Stimulated activated CD4-positive, alpha-beta T cell treated with anti-CD3 and anti-CD28 coated beads, TNF-alpha, amount 100 ng/mL, for 48 hours (primary cell): ENCODE results near the gene MPC1.
"Not testable (repeated sequence)": the region's sequence is repeated elsewhere in the genome, so short reads cannot be mapped to it uniquely, and the experiment has no call there.

ENCODE experiments used
- DNase-seq, 3 donors: peaks; one replicate each; pipeline ENCODE4 v3.0.0-alpha.2; 2020; ENCODE audit warnings: low read depth in 3 of 3

MPC1 gene

DNA sequence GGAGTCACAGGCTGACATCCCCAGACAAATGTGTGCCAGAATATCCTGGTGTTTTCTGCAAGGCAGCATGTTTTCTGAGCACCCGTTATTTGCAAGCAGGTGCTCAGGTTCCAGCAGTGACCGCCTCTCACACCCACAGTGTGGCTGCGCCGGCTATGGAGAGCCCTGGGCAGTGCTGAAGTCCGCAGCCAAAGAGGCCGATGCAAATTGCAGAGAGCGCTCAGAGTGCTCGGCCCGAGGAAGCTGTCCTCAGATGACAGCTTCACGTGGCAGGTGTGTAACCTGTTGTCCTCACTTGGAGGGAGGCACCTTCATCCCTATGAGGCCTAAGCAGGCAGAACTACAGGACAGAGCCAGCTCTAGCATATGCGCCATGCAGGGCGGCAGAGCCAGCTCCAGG, 23.5 kb upstream of the MPC1 start:
- DNase-seq = no peak

DNA sequence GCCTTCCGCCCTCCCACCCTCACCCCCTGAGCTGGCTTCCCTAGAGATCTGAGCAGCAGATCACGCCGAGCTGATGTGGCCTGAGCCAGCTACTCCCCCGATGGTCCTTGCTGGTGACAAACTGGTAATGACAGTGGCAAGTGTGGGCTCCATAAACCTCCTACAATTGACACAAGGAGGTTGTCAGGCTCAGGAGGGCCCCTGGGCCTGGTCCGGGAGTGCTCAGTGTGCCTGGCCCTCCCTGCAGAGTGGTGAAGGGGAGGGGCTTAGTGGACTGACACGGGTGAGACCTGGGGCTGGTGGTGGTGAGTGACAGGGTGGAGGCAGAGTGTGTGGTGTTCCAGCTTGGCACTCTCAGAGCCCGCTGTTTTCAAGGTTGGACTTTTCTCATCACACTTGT, 22.6 kb upstream of the MPC1 start:
- DNase-seq = no peak

DNA sequence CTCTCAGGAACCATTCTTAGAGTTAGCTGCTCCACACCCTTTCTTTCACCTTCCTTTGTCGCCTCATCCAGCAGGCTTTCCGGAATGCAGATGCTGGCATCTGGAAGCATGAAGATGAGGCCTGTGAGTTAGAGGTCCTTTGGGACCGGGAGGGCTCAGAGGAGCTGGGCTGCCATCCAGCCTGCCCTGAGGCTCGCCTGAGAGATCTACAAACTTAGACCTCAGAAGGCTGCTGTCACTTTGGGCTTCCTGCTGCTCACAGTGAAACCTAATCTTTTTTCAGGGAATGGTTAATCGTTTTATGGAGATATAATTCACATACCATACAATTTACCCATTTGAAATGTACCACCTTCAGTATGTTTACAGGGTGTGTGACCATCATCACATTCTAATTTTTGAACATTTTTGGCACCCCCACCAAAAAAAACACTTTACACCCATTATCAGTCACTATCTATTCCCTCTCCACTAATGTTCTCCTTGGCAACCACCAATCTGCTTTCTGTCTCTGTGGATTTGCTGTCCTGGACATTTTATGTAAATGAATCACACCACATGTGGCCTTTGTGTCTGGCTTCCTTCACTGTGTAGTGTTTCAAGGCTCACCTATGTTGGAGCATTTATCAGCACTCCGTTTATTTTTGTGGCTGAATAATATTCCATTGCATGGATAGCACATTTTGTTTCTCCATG, 20.0 kb upstream of the MPC1 start:
- no peak for DNase-seq

DNA sequence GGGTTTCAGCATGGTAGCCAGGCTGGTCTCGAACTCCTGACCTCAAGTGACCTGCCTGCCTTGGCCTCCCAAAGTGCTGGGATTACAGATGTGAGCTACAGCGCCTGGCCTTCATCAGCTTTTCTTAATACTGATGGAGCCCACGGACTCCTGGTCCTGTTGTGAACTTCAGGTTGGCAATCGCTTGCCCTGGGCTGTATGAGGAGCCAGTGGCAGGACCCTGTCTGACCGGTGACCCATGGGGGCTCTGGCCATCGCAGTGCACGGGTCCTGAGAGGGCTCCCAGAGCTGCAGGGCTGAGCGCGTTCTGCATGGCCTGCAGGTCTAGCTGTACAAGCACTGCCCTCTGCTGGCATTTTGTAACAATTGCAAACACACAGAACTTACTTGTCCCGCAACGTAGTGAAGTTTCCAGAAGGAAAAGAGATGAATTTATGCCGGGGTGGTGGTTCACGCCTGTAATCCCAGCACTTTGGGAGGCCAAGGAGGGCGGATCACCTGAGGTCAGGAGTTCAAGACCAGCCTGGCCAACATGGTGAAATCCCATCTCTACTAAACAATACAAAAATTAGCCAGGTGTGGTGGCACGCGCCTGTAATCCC, 18.0 kb upstream of the MPC1 start:
- peak in 1 of 3 donors; percentile 45 for DNase-seq

DNA sequence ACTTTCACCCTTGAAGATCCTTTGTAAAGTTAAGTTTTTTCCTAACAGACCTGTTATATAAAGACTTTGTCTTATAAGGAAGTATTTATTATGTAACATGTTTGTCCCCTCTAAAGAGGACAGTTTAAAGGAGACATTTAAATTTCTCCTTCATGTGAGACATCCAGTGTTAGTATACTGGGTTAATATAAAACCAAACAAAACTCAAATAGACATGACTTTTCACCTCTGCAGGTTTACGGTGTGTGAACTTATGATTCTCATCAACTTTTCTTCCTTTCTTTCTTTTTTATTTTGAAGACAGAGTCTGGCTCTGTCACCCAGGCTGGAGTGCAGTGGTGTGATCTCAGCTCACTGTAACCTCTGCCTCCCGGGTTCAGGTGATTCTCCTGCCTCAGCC, 17.4 kb upstream of the MPC1 start:
- no peak for DNase-seq

DNA sequence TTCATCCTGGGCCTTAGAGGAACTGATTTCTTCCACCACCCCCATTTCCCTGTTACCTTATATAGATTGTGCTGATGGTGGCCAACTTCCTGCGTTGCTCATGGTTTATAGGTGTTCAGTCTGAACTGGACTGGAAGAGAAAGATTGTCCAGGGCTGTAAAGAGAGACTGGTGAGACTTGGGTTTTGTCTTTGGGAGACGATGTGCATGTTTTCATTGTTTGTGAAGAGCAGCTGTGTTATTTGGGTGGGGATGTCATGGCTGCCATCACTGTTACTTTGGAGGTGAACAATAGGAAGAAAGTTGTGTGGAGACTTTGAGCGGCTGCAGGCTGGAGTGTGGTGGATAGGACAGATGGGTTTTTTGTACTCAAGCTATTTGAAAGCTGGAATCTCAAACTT, 15.6 kb upstream of the MPC1 start:
- DNase-seq = no peak

DNA sequence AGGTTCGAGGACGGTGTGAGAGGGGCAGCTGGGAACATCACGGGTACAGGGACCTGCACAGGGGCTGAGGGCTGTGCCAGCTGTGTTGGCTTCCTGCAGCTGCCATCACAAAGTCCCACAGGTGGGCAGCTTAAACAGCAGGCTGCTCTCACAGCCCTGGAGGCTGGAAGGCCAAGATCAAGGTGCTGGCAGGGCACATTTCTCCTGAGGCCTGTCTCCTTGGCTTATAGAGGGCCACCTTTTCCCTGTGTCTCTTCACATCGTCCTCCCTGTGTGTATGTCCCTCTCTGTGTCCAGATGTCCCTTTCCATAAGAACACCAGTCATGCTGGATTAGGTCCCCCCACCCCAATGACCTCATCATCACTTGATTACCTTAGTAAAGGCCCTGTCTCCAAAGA, 15.1 kb upstream of the MPC1 start:
- DNase-seq = no peak

DNA sequence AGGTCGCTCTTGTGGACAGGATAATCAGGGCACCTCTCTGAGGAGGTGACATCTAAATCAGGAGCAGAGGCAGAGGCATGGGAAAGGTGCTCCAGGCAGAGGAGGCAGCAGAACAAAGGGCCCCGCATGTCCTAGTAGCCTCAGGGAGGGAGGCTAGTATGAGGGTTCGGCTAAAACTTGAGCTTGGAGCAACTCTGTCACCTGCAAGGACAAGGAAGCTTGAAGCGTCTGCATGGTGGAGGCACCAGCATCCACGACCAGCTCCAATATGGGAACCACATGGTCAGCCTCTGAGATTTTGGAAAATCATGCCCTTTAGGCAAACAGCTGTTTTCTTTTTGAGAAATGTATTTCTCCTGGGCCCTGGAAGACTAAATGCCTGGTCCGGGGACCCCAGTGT, 13.0 kb upstream of the MPC1 start:
- DNase-seq = no peak

DNA sequence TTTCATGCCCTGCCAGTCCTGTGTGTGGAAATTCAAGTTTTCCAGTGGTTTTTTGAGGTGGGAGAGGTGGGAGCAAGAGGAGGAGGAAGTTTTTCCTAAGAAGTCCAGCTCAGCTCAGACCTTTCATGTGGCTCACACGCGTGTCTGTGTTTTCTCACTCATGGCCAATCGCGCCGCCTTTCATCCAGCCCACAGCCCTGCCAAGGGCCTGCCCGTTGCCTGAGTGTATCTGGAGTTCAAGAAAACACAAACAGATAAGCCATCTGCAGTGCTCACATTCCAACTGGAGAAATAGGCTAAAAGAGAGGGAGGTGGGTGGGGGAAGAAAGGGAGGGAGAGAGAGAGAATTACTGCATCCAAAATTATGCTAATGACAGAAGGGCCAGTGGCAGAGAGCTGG, 12.6 kb upstream of the MPC1 start:
- DNase-seq = no peak

DNA sequence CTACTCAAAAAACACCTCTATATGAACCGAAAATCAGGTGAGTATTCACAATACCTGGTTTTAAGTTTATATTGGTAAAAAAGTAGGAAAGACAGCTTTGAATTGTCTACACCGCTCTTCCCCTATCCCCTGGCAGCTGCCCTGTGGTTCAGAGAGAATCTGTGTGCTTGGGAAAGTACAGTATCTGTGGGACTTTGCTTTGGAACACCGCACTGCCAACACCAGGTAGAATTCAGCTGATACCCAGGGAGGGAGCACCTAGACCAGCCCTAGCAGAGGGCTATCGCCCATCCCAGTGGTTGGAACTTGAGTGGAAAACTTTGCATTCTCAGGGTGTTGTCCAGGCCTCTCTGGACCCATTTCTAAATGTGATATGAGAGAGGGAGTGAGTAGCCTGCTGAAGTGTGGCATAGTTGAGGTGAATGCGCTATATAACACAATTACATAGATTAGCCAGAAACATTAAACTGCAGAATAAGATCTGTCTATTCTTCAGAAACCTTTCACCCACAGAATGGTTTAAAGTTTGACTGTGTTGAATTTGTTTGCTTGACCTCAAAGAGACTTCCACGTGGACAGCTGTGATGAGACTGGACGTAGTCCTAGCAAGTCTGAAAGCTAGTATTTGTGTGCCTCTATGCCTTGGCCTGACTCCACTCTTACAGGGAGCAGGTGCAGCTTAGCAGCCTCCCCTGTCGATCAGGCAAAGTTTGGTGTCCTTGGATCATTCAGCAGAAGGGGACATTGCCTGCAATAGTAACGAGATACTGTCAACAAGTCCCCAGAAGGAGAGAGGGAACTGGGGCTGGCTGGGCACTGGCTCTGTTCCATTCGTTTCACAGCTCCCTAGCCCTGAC, 11.5 kb upstream of the MPC1 start:
- DNase-seq = no peak

DNA sequence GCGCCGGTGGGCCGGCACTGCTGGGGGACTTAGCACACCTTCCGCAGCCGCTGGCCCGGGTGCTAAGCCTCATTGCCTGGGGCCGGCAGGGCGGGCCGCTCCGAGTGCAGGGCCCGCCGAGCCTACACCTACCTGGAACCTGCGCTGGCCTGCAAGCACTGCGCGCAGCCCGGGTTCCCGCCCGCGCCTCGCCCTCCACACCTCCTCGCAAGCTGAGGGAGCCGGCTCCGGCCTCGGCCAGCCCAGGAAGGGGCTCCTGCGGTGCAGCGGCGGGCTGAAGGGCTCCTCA, 10.7 kb upstream of the MPC1 start:
- DNase-seq = no peak

DNA sequence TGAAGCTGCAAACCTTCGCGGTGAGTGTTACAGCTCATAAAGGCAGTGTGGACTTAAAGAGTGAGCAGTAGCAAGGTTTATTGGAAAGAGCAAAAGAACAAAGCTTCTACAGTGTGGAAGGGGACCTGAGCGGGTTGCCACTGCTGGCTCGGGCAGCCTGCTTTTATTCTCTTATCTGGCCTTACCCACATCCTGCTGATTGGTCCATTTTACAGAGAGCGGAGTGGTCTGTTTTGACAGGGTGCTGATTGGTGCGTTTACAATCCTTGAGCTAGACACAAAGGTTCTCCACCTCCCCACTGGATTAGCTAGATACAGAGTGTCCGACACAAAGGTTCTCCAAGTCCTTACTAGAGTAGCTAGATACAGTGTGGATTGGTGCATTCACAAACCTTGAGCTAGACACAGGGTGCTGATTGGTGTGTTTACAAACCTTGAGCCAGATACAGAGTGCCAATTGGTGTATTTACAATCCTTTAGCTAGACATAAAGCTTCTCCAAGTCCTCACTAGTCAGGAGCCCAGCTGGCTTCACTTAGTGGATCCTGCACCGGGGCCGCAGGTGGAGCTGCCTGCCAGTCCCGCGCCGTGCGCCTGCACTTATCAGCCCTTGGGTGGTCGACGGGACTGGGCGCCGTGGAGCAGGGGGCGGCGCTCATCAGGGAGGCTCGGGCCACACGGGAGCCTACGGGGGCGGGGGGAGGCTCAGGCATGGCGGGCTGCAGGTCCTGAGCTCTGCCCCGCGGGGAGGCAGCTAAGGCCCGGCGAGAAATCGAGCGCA, 10.2 kb upstream of the MPC1 start:
- not testable (repeated sequence) for DNase-seq

DNA sequence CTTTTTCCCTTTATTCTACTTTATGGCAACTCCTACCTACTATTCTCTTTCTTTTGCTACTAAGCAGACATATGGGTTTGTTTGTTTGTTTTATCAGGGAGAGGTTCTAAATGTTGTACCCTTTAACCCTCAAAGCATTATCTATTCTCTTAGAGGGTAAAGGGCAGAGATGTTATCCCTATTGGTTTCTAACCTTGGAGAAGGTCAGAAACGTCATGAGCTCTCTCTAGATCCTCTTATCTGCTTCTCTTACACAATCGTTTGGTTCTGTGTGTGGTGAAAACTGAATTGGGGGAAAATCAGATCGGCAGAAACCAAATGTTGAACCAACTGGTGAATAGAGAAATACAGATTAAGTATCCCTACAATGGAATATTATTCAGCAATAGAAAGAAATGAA, 6.4 kb upstream of the MPC1 start:
- no peak for DNase-seq

DNA sequence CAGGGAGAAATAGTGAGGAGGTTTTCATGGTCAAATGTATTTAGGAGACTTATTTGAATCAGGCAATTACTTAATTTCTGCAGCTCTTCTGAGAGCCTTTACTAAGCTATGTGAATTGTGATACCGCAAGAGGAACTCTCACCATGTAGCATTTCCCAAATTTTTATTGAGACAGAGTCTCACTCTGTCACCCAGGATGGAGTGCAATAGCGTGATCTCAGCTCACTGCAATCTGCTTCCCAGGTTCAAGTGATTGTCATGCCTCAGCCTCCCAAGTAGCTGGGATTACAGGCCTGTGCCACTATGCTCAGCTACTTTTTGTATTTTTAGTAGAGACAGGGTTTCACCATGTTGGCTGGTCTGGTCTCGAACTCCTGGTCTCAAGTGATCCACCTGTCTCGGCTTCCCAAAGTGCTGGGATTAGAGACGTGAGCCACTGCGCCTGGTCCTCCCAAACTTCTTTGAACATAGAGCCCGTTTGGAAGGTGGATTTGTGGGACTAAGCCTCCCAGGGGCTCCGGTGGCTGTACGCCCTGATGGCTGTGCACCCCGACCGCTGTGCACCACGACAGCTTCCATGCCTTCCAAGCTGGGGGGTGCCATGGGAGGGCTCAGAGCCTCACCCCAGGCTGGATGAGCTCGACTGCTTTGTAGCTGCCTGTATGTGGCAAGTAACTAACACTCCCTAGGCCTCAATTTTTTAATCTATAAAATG, 5.7 kb upstream of the MPC1 start:
- DNase-seq = no peak

DNA sequence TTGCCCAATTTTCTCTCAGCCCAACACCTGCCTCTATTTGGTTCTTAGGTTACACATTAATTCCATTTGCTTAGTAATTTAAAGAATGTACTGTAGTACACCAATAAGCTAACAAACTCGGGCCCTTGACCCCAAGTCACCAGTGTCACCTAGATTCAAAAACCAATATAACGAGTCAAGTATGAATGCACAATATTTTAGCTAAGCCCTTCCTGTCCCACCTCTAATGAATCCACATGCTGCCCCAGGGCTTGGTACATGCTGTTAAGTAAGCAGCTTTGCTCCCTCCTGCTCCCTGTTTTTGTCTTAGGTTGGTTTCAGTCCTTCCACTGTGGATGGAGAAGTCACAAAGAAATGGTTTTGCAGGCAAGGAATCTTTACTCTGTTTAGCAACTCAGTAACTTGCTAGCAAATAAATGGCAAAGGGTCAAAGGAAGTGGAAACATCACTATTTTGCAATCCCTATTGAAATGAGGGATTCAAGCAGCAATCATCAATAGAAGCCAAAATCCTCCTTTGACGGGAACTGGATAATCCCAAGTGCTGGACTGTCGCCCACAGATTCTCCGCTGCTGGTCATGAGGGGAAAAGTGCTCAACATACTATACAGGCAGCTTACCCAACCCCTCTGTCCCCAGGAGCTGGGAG, 5.0 kb upstream of the MPC1 start:
- no peak for DNase-seq

DNA sequence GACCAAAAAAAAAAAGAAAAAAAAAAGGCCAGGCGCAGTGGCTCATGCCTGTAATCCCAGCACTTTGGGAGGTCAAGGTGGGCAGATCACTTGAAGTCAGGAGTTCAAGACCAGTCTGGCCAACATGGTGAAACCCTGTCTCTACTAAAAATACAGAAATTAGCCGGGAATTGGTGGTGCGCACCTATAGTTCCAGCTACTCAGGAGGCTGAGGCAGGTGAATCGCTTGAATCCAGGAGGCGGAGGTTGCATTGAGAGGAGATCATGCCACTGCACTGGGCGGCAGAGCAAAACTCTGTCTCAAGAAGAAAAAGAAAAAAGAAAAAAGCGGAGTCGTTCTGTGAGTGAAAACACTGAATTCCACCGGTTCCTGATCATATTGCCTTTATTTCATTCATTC, 4.4 kb upstream of the MPC1 start:
- DNase-seq = not testable (repeated sequence)

DNA sequence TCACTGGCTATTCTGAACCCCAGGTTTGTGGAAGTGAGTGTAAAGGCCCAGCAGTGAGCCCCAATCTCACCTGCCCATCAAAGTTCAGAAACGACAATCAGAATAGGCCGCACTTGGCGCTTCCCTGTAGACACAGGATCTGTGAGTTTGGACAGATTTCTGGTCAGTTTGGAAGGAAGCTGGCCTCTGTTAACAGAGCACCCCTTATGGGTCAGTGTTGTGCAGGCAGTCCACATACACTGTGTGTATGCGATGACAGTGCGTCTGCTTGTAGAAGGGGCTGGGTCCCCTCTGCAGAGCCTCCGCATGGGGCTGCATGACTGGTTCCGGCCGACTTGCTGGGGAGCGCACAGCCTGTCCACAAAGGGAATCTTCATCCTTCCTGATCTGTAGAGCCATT, 3.4 kb upstream of the MPC1 start:
- DNase-seq = no peak

DNA sequence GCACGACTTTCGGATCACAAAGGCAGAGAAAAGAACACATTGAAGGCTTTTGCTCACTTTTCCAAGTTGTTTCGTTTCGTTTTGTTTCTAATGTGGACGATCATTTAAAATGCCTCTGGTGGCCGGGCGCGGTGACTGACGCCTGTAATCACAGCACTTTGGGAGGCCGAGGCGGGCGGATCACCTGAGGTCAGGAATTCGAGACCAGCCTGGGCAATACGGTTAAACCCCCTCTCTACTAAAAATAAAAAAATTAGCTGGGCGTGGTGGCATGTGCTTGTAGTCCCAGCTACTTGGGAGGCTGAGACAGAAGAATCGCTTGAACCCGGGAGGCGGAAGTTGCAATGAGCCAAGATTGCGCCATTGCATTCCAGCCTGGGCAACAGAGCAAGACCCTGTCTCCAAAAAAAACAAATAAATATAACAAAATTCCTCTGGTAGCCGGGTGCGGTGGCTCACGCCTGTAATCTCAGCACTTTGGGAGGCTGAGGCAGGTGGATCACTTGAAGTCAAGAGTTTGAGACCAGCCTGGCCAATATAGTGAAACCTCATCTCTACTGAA, 1.1 kb upstream of the MPC1 start:
- peak in 1 of 3 donors; percentile 13 for DNase-seq

DNA sequence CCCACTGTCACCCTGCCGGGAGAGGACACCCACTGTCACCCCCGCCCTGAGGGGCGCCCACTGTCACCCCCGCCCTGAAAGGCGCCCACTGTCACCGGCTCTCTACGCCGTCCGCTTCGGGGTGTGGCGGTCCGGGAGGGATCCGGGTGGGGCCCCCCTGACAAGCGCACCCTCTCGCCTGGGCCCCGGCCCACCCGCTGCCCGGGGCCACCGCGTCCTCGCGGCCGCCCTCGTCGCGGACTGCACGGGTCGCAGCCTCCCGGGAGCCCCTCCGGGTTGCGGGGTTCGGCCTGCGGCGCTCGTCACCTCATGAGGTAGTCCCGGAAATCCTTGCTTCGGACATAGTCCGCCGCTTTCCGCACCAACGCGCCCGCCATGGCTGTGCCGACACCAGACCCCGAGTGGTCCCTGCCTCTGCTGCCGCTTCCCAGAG, 224 bp downstream of the MPC1 start:
- DNase-seq = no peak

DNA sequence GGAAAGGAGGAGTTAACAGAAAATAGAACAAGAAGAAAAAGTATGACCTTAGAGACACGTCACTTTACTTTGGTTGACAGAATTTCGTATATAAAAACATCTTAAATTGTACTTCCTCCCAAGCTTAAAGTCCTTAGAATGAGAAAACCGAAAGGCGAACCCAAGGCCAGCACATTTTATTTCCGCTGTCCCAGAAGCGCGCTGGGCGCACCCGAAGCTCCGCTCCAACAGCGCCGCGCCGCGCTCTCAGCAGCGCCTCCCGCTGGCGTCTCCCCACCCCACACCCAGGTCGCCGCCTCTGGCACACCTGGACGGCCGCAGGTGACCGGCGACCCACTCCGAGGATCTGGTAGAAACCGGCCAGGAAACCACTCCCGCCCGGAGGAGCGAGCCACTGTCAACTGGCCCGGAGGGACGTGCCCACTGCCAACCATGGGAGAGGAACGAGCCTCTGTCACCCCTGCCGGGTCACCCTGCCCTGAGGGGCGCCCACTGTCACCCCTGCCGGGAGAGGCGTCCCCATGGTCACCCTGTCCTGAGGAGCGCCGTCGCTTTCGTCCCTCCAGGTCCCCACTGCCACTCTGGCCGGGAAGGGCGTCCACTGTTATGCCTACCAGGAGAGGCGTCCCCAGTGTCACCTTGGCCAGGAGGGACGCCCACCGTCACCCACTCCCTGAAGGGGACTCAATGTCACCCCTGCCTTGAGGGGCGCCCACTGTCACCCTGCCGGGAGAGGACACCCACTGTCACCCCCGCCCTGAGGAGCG, 824 bp downstream of the MPC1 start:
- peak; percentile 47 to 64 (median 51) for DNase-seq
